ENCODE measurements around the gene BCOR. TPM values are rescaled to one million over a fixed set of nuclear protein-coding genes. Genes with fewer than 3 reads are reported as not detected.

The BCOR gene
- total RNA-seq, 1 experiment from 2014 or later: 35.1 TPM

DNA sequence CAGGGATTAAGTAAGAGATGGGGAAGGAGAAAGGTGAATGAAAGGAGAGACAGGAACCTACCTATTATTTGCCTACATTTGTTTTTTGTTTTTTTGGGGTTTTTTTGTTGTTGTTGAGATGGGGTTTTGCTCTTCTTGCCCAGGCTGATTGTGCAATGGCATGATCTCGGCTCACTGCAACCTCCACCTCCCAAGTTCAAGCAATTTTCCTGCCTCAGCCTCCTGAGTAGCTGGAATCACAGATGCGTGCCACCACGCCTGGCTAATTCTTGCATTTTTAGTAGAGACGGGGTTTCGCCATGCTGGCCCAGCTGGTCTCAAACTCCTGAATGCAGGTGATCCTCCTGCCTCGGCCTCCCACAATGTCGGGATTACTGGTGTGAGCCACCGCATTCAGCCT, 57.9 kb downstream of the BCOR start:
- POLR2A ChIA-PET: no interaction called here
- intact Hi-C loops (cut with micrococcal nuclease): no loop called here

More for the DNA sequence above, 57.9 kb downstream of the BCOR start:
- H3K9ac ChIP-seq (ENCODE audit: low read length): no peak overlapping the region
- no peaks in the 10 kb centered on the region for H3K27me3 ChIP-seq (ENCODE audit: insufficient read depth, low read length)
- CTCF ChIA-PET: no interaction called here
- H3K4me3 ChIP-seq (replicated peaks in 1 of 2; ENCODE audit: low read depth in 1 of 2, low read length in 2 of 2): no peak overlapping the region
- TF ChIP-seq EGR1 (IDR thresholded peaks at IDR 0.05; ENCODE audit: low read depth) (no peak), YY1 (IDR thresholded peaks at IDR 0.05; ENCODE audit: extremely low read depth, insufficient replicate concordance, low read depth, low read length) (no peak), SIN3A (IDR thresholded peaks at IDR 0.05; ENCODE audit: low read depth) (no peak), CBX3 (IDR thresholded peaks at IDR 0.05; ENCODE audit: low read depth) (no peak), POLR2A (IDR thresholded peaks at IDR 0.05; ENCODE audit: borderline replicate concordance, extremely low read depth, insufficient read depth, insufficient read length) (no peak), SRF (IDR thresholded peaks at IDR 0.05; ENCODE audit: low read depth) (no peak), JUND (IDR thresholded peaks at IDR 0.05) (no peak)
- TF ChIP-seq, protein P1, sequence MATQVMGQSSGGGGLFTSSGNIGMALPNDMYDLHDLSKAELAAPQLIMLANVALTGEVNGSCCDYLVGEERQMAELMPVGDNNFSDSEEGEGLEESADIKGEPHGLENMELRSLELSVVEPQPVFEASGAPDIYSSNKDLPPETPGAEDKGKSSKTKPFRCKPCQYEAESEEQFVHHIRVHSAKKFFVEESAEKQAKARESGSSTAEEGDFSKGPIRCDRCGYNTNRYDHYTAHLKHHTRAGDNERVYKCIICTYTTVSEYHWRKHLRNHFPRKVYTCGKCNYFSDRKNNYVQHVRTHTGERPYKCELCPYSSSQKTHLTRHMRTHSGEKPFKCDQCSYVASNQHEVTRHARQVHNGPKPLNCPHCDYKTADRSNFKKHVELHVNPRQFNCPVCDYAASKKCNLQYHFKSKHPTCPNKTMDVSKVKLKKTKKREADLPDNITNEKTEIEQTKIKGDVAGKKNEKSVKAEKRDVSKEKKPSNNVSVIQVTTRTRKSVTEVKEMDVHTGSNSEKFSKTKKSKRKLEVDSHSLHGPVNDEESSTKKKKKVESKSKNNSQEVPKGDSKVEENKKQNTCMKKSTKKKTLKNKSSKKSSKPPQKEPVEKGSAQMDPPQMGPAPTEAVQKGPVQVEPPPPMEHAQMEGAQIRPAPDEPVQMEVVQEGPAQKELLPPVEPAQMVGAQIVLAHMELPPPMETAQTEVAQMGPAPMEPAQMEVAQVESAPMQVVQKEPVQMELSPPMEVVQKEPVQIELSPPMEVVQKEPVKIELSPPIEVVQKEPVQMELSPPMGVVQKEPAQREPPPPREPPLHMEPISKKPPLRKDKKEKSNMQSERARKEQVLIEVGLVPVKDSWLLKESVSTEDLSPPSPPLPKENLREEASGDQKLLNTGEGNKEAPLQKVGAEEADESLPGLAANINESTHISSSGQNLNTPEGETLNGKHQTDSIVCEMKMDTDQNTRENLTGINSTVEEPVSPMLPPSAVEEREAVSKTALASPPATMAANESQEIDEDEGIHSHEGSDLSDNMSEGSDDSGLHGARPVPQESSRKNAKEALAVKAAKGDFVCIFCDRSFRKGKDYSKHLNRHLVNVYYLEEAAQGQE (IDR thresholded peaks at IDR 0.05; ENCODE audit: low read depth): no peak
- TF ChIP-seq, protein P2, sequence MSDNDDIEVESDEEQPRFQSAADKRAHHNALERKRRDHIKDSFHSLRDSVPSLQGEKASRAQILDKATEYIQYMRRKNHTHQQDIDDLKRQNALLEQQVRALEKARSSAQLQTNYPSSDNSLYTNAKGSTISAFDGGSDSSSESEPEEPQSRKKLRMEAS (IDR thresholded peaks at IDR 0.05): no peak
- TF ChIP-seq, protein P3, sequence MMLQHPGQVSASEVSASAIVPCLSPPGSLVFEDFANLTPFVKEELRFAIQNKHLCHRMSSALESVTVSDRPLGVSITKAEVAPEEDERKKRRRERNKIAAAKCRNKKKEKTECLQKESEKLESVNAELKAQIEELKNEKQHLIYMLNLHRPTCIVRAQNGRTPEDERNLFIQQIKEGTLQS (IDR thresholded peaks at IDR 0.05): no peak
- ATAC-seq: no peak
- RAD21 ChIA-PET (ENCODE audit: low non-redundant PET in 1 of 2, low total read pairs in 2 of 2, uncharacterized antibody in 2 of 2, unreplicated experiment in 2 of 2): no interaction called here
- H3K4me2 ChIP-seq (ENCODE audit: low read length): no peak overlapping the region
- no peak for DNase-seq (ENCODE audit: low read depth, low spot score)
- no peaks in the 10 kb centered on the region for H3K9me2 ChIP-seq (ENCODE audit: insufficient read depth)
- H3K27ac ChIP-seq (ENCODE audit: low read depth, low read length): no peak overlapping the region
- H3K36me3 ChIP-seq (ENCODE audit: control insufficient read depth in 1 of 2, insufficient read depth in 2 of 2, low read length in 2 of 2): no peaks in the 10 kb centered on the region
- no peaks in the 10 kb centered on the region for H4K20me1 ChIP-seq (ENCODE audit: insufficient read depth)
- no peaks in the 10 kb centered on the region for H3K9me3 ChIP-seq (ENCODE audit: control insufficient read depth in 1 of 2, insufficient read depth in 1 of 2, low read depth in 1 of 2, low read length in 2 of 2)
- H3K79me2 ChIP-seq (ENCODE audit: insufficient read depth, low read length): no peaks in the 10 kb centered on the region
- no peak overlapping the region for H2AFZ ChIP-seq (ENCODE audit: low read depth, low read length, poor library complexity, severe bottlenecking)
- peaks cover 3 to 12% of the 10 kb centered on the region in 2 experiments; a peak in 3 of 4 replicates for H3K4me1 ChIP-seq (ENCODE audit: control insufficient read depth in 1 of 2, insufficient read depth in 2 of 2, low read length in 2 of 2)
- BruUV-seq (replicated peaks): no TSS peak
